SK-N-SH (cell line): ENCODE results near the gene TMCO5A. TPM values are rescaled to one million over a fixed set of nuclear protein-coding genes. Genes with fewer than 3 reads are reported as not detected.

Experiments
- CTCF ChIA-PET: fragments of 300-600, 350-600 bp; formaldehyde crosslinking; extraction: SDS; loops from one replicate; lab custom pipeline; 2021; lab: Yijun Ruan, JAX
- POLR2A ChIA-PET: fragments of 350-600 bp; sonication (Branson Sonifier 250); formaldehyde crosslinking; extraction: SDS; loops from one replicate; lab custom pipeline; 2020; ENCODE audit warnings: antibody characterized with exemption, inconsistent platforms; lab: Yijun Ruan, JAX
- DNase-seq: peaks from one replicate; pipeline ENCODE4 v3.0.0; 2012
- H2AFZ ChIP-seq: fragments of 200-600 bp; sonication (generic); 2 replicates; pipeline ENCODE4 v1.8.1; 2016; ENCODE audit warnings: antibody characterized with exemption, mild to moderate bottlenecking, low read depth
- H3F3A ChIP-seq: fragments of 200-600 bp; sonication (generic); replicated peaks from 2 replicates; pipeline ENCODE3; 2016; ENCODE audit warnings: antibody characterized with exemption, mild to moderate bottlenecking; ENCODE audit not compliant: insufficient read depth
- H3K27ac ChIP-seq, 2 experiments: fragments of 200-500 bp in 1 of 2; fragments of 200-600 bp in 1 of 2; sonication (Bioruptor generic) in 1 of 2; sonication (generic), shearing (Covaris generic) in 1 of 2; 2 replicates each; pipeline versions ENCODE4 v1.5.1 to v1.6.1; 2014 to 2016; ENCODE audit warnings: low read depth in 2 of 2, inconsistent platforms in 1 of 2, low read length in 1 of 2, mild to moderate bottlenecking in 1 of 2, mixed read lengths in 1 of 2
- H3K27me3 ChIP-seq: fragments of 200-600 bp; sonication (generic), shearing (Covaris generic); 2 replicates; pipeline ENCODE4 v1.6.1; 2016; ENCODE audit warnings: mixed run types; ENCODE audit not compliant: insufficient read depth
- H3K36me3 ChIP-seq, 2 experiments: fragments of 200-500 bp in 1 of 2; fragments of 200-600 bp in 1 of 2; sonication (Bioruptor generic) in 1 of 2; sonication (generic) in 1 of 2; replicated peaks in 1 of 2; 2 replicates each; pipeline versions ENCODE3 to v1.5.1; 2014 to 2016; ENCODE audit warnings: low read length in 1 of 2, mild to moderate bottlenecking in 1 of 2; ENCODE audit not compliant: insufficient read depth in 2 of 2, control insufficient read depth in 1 of 2
- H3K4me1 ChIP-seq, 2 experiments: fragments of 200-500 bp in 1 of 2; fragments of 200-600 bp in 1 of 2; sonication (Bioruptor generic) in 1 of 2; sonication (generic), shearing (Covaris generic) in 1 of 2; 2 replicates each; pipeline versions ENCODE4 v1.5.1 to v1.6.1; 2014 to 2016; ENCODE audit warnings: low read depth in 1 of 2, low read length in 1 of 2, mixed run types in 1 of 2; ENCODE audit not compliant: insufficient read depth in 2 of 2, control insufficient read depth in 1 of 2
- H3K4me2 ChIP-seq: fragments of 200-600 bp; sonication (generic), shearing (Covaris generic); 2 replicates; pipeline ENCODE4 v1.6.1; 2017; ENCODE audit warnings: mixed run types
- H3K4me3 ChIP-seq, 2 experiments: fragments of 200-500 bp in 1 of 2; fragments of 200-600 bp in 1 of 2; sonication (Bioruptor generic) in 1 of 2; sonication (generic), shearing (Covaris generic) in 1 of 2; 2 replicates each; pipeline versions ENCODE4 v1.5.1 to v1.8.1; 2014 to 2016; ENCODE audit warnings: low read depth in 2 of 2, inconsistent platforms in 1 of 2, low read length in 1 of 2, mild to moderate bottlenecking in 1 of 2, mixed read lengths in 1 of 2, moderate library complexity in 1 of 2
- H3K79me2 ChIP-seq: fragments of 200-600 bp; sonication (generic); 2 replicates; pipeline ENCODE4 v1.8.1; 2017; ENCODE audit warnings: mild to moderate bottlenecking; ENCODE audit not compliant: insufficient read depth
- H3K9ac ChIP-seq: fragments of 200-600 bp; sonication (generic); 2 replicates; pipeline ENCODE4 v1.6.1; 2017; ENCODE audit warnings: mixed run types
- H3K9me2 ChIP-seq: fragments of 200-600 bp; sonication (generic); 2 replicates; pipeline ENCODE4 v1.6.1; 2017; ENCODE audit warnings: mixed run types
- H3K9me3 ChIP-seq: fragments of 200-600 bp; sonication (generic); 2 replicates; pipeline ENCODE4 v1.6.1; 2017; ENCODE audit warnings: mixed run types, mild to moderate bottlenecking, moderate library complexity
- H4K20me1 ChIP-seq: fragments of 200-600 bp; sonication (generic); 2 replicates; pipeline ENCODE4 v1.6.1; 2017; ENCODE audit warnings: mild to moderate bottlenecking, mixed run types; ENCODE audit not compliant: insufficient read depth
- CHD2 ChIP-seq: fragments of 150-350 bp; IDR thresholded peaks from 2 replicates; pipeline ENCODE4 v1.6.1; 2018; ENCODE audit warnings: low read length; ENCODE audit not compliant: partially characterized antibody
- CTCF ChIP-seq: fragments of 200-600 bp; sonication (generic); IDR thresholded peaks from 2 replicates; pipeline ENCODE4 v1.6.1; 2017; ENCODE audit warnings: antibody characterized with exemption, mild to moderate bottlenecking, moderate library complexity
- ELF1 ChIP-seq: IDR thresholded peaks from 2 replicates; pipeline ENCODE4 v1.4.0; 2012
- EZH2phosphoT487 ChIP-seq: fragments of 200-600 bp; sonication (generic); IDR thresholded peaks from 2 replicates; pipeline ENCODE4 v1.6.1; 2017; ENCODE audit warnings: low read depth, mixed run types, mild to moderate bottlenecking, antibody characterized with exemption, moderate library complexity, borderline replicate concordance
- FOSL2 ChIP-seq: IDR thresholded peaks from 2 replicates; pipeline ENCODE4 v1.4.0; 2012; ENCODE audit warnings: low read depth, mild to moderate bottlenecking, moderate library complexity, borderline replicate concordance
- FOXJ3 ChIP-seq: sonication (generic); formaldehyde crosslinking; IDR thresholded peaks from 2 replicates; pipeline ENCODE4 v1.5.1; 2020; ENCODE audit warnings: mild to moderate bottlenecking, missing genetic modification reagents
- GABPA ChIP-seq: IDR thresholded peaks from 2 replicates; pipeline ENCODE4 v1.4.0; 2012; ENCODE audit warnings: low read depth, mild to moderate bottlenecking
- JUND ChIP-seq: IDR thresholded peaks from 2 replicates; pipeline ENCODE4 v1.4.0; 2012
- MAX ChIP-seq: IDR thresholded peaks from 2 replicates; pipeline ENCODE4 v1.4.0; 2012; ENCODE audit warnings: low read depth
- MEF2A ChIP-seq: IDR thresholded peaks from 2 replicates; pipeline ENCODE4 v1.4.0; 2012; ENCODE audit warnings: low read depth, borderline replicate concordance
- NFIC ChIP-seq: IDR thresholded peaks from 2 replicates; pipeline ENCODE4 v1.4.0; 2012; ENCODE audit warnings: borderline replicate concordance
- POLR2AphosphoS5 ChIP-seq: IDR thresholded peaks from 2 replicates; pipeline ENCODE4 v1.6.1; 2012; ENCODE audit warnings: low read depth, low read length
- REST ChIP-seq: IDR thresholded peaks from 2 replicates; pipeline ENCODE4 v1.6.1; 2012; ENCODE audit warnings: mild to moderate bottlenecking, low read depth, low read length, moderate library complexity
- SIN3A ChIP-seq: IDR thresholded peaks from 2 replicates; pipeline ENCODE4 v1.6.1; 2012; ENCODE audit warnings: low read depth, mild to moderate bottlenecking, low read length, moderate library complexity, borderline replicate concordance
- SMC3 ChIP-seq: IDR thresholded peaks from 2 replicates; pipeline ENCODE4 v1.6.1; 2012; ENCODE audit warnings: low read depth, low read length, improper control_type of control experiment
- TCF12 ChIP-seq: IDR thresholded peaks from 2 replicates; pipeline ENCODE4 v1.4.0; 2012
- TEAD4 ChIP-seq: IDR thresholded peaks from 2 replicates; pipeline ENCODE4 v1.4.0; 2012; ENCODE audit warnings: mild to moderate bottlenecking, borderline replicate concordance; ENCODE audit not compliant: insufficient read depth
- ZBTB33 ChIP-seq: IDR thresholded peaks from 2 replicates; pipeline ENCODE4 v1.4.0; 2012; ENCODE audit warnings: low read depth, borderline replicate concordance
- WGBS: methylation state at CpG from one replicate; pipeline ENCODE4 v1.1.6; 2017; ENCODE audit warnings: low lambda C conversion rate; 5-methylcytosine and 5-hydroxymethylcytosine counted together
- polyA plus RNA-seq, 3 experiments: library from polyadenylated mRNA; depleted of rRNA; stranded (reverse); fragments of >200 nt; gene quantifications; 2 replicates each; pipeline ENCODE4 v1.2.3, GENCODE V29; 2012

TMCO5A gene
- polyA plus RNA-seq, 1 of the 3 experiments (the other 2 are of a cell fraction): not detected

GRCh38 chr15:37933666-37934065, 774 bp upstream of the TMCO5A start:
- H3K27ac ChIP-seq: no peak overlapping the region
- H4K20me1 ChIP-seq: no peaks in the 10 kb centered on the region
- H2AFZ ChIP-seq: no peak overlapping the region
- H3K79me2 ChIP-seq: no peaks in the 10 kb centered on the region
- H3K9me3 ChIP-seq: no peaks in the 10 kb centered on the region
- no peak overlapping the region for H3K9ac ChIP-seq
- no peaks in the 10 kb centered on the region for H3K9me2 ChIP-seq
- H3K27me3 ChIP-seq: no peaks in the 10 kb centered on the region
- H3K4me3 ChIP-seq: no peak overlapping the region
- 31% methylated on average over 1 of the region's 1 CpG for WGBS
- ChIA-PET CTCF (interaction anchor here (1.2 kb wide), 1 partner anchor 62 kb away, joined by 3 read pairs; no protein-coding TSS in a partner anchor), POLR2A (no interaction called here)
- TF ChIP-seq TCF12: no peak
- no peak for TF ChIP-seq ELF1
- no peak for TF ChIP-seq NFIC
- TF ChIP-seq FOXJ3: no peak
- TF ChIP-seq SMC3: no peak
- TF ChIP-seq JUND: no peak
- no peak for TF ChIP-seq CHD2
- no peak for TF ChIP-seq GABPA
- no peak for TF ChIP-seq MAX
- TF ChIP-seq FOSL2: no peak
- TF ChIP-seq MEF2A: no peak
- TF ChIP-seq EZH2phosphoT487: no peak
- TF ChIP-seq TEAD4: no peak
- no peak for TF ChIP-seq ZBTB33
- TF ChIP-seq SIN3A: no peak
- no peak for TF ChIP-seq REST
- no peak for TF ChIP-seq POLR2AphosphoS5
- TF ChIP-seq CTCF: no peak
- no peaks in the 10 kb centered on the region for H3F3A ChIP-seq
- no peak for DNase-seq
- no peak overlapping the region for H3K4me2 ChIP-seq
- no peaks in the 10 kb centered on the region for H3K4me1 ChIP-seq
- no peaks in the 10 kb centered on the region for H3K36me3 ChIP-seq
